CD14-positive monocyte (primary cell): ENCODE data around the gene PKP4. TPM values are rescaled to one million over a fixed set of nuclear protein-coding genes. Genes with fewer than 3 reads are reported as not detected.
A peak's percentile ranks its signal among the peaks of the same experiment; 100 is the strongest.

ENCODE experiments used
- DNase-seq, 3 donors: peaks; one replicate each; pipeline ENCODE4 v3.0.0-alpha.2; 2011 to 2022
- H2AFZ ChIP-seq: 2 replicates; pipeline ENCODE4 v1.6.0; 2012; ENCODE audit warnings: mild to moderate bottlenecking, low read depth, low read length, inconsistent platforms; ENCODE audit not compliant: insufficient read depth, poor library complexity, severe bottlenecking
- H3K27ac ChIP-seq, 2 donors: 1 replicate in 1 of 2; 2 replicates in 1 of 2; pipeline ENCODE4 v1.5.1; 2012 to 2013; ENCODE audit warnings: low read length in 2 of 2, control low read depth in 1 of 2, inconsistent platforms in 1 of 2, low read depth in 1 of 2, mild to moderate bottlenecking in 1 of 2
- H3K27me3 ChIP-seq, 2 donors: one replicate each; pipeline versions ENCODE4 v1.6.0 to v1.6.1; 2011 to 2013; ENCODE audit warnings: low read length in 2 of 2; ENCODE audit not compliant: control insufficient read depth in 2 of 2, insufficient read depth in 2 of 2
- H3K36me3 ChIP-seq, 2 donors: replicated peaks in 1 of 2; 1 replicate in 1 of 2; 2 replicates in 1 of 2; pipeline versions ENCODE4 v1.5.1 to v1.6.1; 2012 to 2013; ENCODE audit warnings: low read length in 2 of 2, control low read depth in 1 of 2, inconsistent platforms in 1 of 2, mild to moderate bottlenecking in 1 of 2; ENCODE audit not compliant: insufficient read depth in 2 of 2, control insufficient read depth in 1 of 2
- H3K4me1 ChIP-seq, 2 donors: 1 replicate in 1 of 2; 2 replicates in 1 of 2; pipeline versions ENCODE4 v1.5.1 to v1.6.1; 2012 to 2013; ENCODE audit warnings: low read length in 2 of 2, control low read depth in 1 of 2, inconsistent platforms in 1 of 2, mild to moderate bottlenecking in 1 of 2, moderate library complexity in 1 of 2; ENCODE audit not compliant: insufficient read depth in 2 of 2, control insufficient read depth in 1 of 2
- H3K4me2 ChIP-seq: replicated peaks from 2 replicates; pipeline ENCODE3; 2012; ENCODE audit warnings: low read length, moderate library complexity, mild to moderate bottlenecking; ENCODE audit not compliant: poor library complexity, severe bottlenecking; ENCODE audit errors: extremely low read depth
- H3K4me3 ChIP-seq, 3 experiments: fragments of 200-600 bp in 1 of 3; sonication (generic) in 1 of 3; replicated peaks in 1 of 3; 1 replicate in 2 of 3; 2 replicates in 1 of 3; pipeline ENCODE4 v1.5.1; 2011 to 2013; ENCODE audit warnings: low read length in 3 of 3, mild to moderate bottlenecking in 3 of 3, control low read depth in 2 of 3, low read depth in 2 of 3, inconsistent platforms in 1 of 3, moderate library complexity in 1 of 3
- H3K79me2 ChIP-seq: 2 replicates; pipeline ENCODE4 v1.6.0; 2012; ENCODE audit warnings: mild to moderate bottlenecking, control low read depth, inconsistent platforms, low read length, moderate library complexity; ENCODE audit not compliant: insufficient read depth
- H3K9ac ChIP-seq: 2 replicates; pipeline ENCODE4 v1.6.0; 2017; ENCODE audit warnings: low read length, mild to moderate bottlenecking; ENCODE audit not compliant: insufficient read depth, poor library complexity, severe bottlenecking
- H3K9me3 ChIP-seq, 2 donors: replicated peaks in 1 of 2; 1 replicate in 1 of 2; 2 replicates in 1 of 2; pipeline versions ENCODE4 v1.5.1 to v1.6.1; 2012 to 2013; ENCODE audit warnings: low read length in 2 of 2, control low read depth in 1 of 2; ENCODE audit not compliant: control insufficient read depth in 1 of 2, insufficient read depth in 1 of 2
- H4K20me1 ChIP-seq: 2 replicates; pipeline ENCODE4 v1.6.0; 2012; ENCODE audit warnings: mild to moderate bottlenecking, low read length, control low read depth, moderate library complexity; ENCODE audit not compliant: insufficient read depth
- H3K27ac Mint-ChIP-seq, 7 donors: one replicate each; pipeline ENCODE4 v1.8.0; 2020; ENCODE audit warnings: mild to moderate bottlenecking in 7 of 7, mixed read lengths in 7 of 7, moderate library complexity in 6 of 7, inconsistent platforms in 2 of 7
- H3K27me3 Mint-ChIP-seq, 3 donors: one replicate each; pipeline ENCODE4 v1.8.0; 2021 to 2022; ENCODE audit warnings: low read depth in 3 of 3, mild to moderate bottlenecking in 3 of 3, mixed read lengths in 3 of 3, moderate library complexity in 3 of 3, inconsistent platforms in 1 of 3
- H3K36me3 Mint-ChIP-seq, 2 donors: one replicate each; pipeline ENCODE4 v1.8.0; 2020; ENCODE audit warnings: mixed read lengths in 2 of 2, inconsistent platforms in 1 of 2, mild to moderate bottlenecking in 1 of 2
- H3K4me1 Mint-ChIP-seq: one replicate; pipeline ENCODE4 v1.8.0; 2020; ENCODE audit warnings: mild to moderate bottlenecking, mixed read lengths
- H3K4me3 Mint-ChIP-seq, 2 donors: one replicate each; pipeline ENCODE4 v1.8.0; 2020; ENCODE audit warnings: mild to moderate bottlenecking in 2 of 2, mixed read lengths in 2 of 2, moderate library complexity in 1 of 2
- H3K9me3 Mint-ChIP-seq, 7 donors: one replicate each; pipeline ENCODE4 v1.8.0; 2020 to 2022; ENCODE audit warnings: mixed read lengths in 7 of 7, mild to moderate bottlenecking in 6 of 7, moderate library complexity in 6 of 7, inconsistent platforms in 2 of 7
- CTCF ChIP-seq: fragments of 200-600 bp; IDR thresholded peaks from one replicate; pipeline ENCODE4 v1.8.0; 2022; ENCODE audit warnings: antibody characterized with exemption, mild to moderate bottlenecking
- WGBS: methylation state at CpG from one replicate; pipeline ENCODE4 v1.1.5; 2013; ENCODE audit warnings: missing lambda C conversion rate; ENCODE audit not compliant: insufficient coverage; 5-methylcytosine and 5-hydroxymethylcytosine counted together
- intact Hi-C, 2 donors: fragments of 100-400 bp; cut with micrococcal nuclease; formaldehyde crosslinking; loops; one replicate each; pipeline versions ENCODE4 v1.15.0 to v1.15.1; 2023
- polyA plus RNA-seq, 3 donors: library from polyadenylated mRNA; depleted of rRNA in 1 of 3; unstranded in 2 of 3; stranded (reverse) in 1 of 3; fragments of 300-500 nt in 2 of 3; fragments of >200 nt in 1 of 3; fragmentation: Illumina TruSeq in 2 of 3; gene quantifications; 1 replicate in 2 of 3; 2 replicates in 1 of 3; pipeline ENCODE4 v1.2.3, GENCODE V29; 2012 to 2021

The PKP4 gene
- polyA plus RNA-seq, 3 donors: 0.33 to 9.4 (median 0.73) TPM

- Mint-ChIP-seq H3K9me3 (no peaks in the 10 kb centered on the region), H3K27ac (peak overlapping the region in 1 of 7 donors; percentile 70), H3K4me3 (no peak overlapping the region), H3K36me3 (peaks cover 10 to 11% of the 10 kb centered on the region in 2 donors), H3K27me3 (no peaks in the 10 kb centered on the region), H3K4me1 (no peaks in the 10 kb centered on the region)
- H3K4me1 ChIP-seq: no peaks in the 10 kb centered on the region
- H3K36me3 ChIP-seq: peaks cover 0 to 3% of the 10 kb centered on the region in 2 donors
- intact Hi-C loops: no loop called here
- H3K27me3 ChIP-seq: no peaks in the 10 kb centered on the region
- no peak overlapping the region for H3K9ac ChIP-seq
- no peak overlapping the region for H2AFZ ChIP-seq
- no peaks in the 10 kb centered on the region for H4K20me1 ChIP-seq
- no CpG with 5 or more reads among the region's 1 CpG for WGBS
- H3K9me3 ChIP-seq: no peaks in the 10 kb centered on the region
- TF ChIP-seq CTCF: no peak
- no peaks in the 10 kb centered on the region for H3K79me2 ChIP-seq
- no peak overlapping the region for H3K27ac ChIP-seq
- no peak overlapping the region for H3K4me2 ChIP-seq
- DNase-seq: no peak
- no peak overlapping the region for H3K4me3 ChIP-seq
These were observed 74.1 kb downstream of the PKP4 start for GRCh38 chr2:158530829-158531228.

- Mint-ChIP-seq H3K27me3 (no peaks in the 10 kb centered on the region), H3K9me3 (no peaks in the 10 kb centered on the region), H3K4me3 (no peak overlapping the region), H3K36me3 (peaks cover 12 to 16% of the 10 kb centered on the region in 2 donors), H3K27ac (no peak overlapping the region), H3K4me1 (no peaks in the 10 kb centered on the region)
- H4K20me1 ChIP-seq: no peaks in the 10 kb centered on the region
- intact Hi-C loops: no loop called here
- no peaks in the 10 kb centered on the region for H3K79me2 ChIP-seq
- DNase-seq: no peak
- H3K4me1 ChIP-seq: no peaks in the 10 kb centered on the region
- H3K4me3 ChIP-seq: no peak overlapping the region
- TF ChIP-seq CTCF: no peak
- no peaks in the 10 kb centered on the region for H3K9me3 ChIP-seq
- WGBS: 80% methylated on average over 2 of the region's 5 CpGs
- peaks cover 0 to 13% of the 10 kb centered on the region in 2 donors for H3K36me3 ChIP-seq
- H3K27me3 ChIP-seq: no peaks in the 10 kb centered on the region
- no peak overlapping the region for H3K4me2 ChIP-seq
- H3K9ac ChIP-seq: no peak overlapping the region
- no peak overlapping the region for H3K27ac ChIP-seq
- no peak overlapping the region for H2AFZ ChIP-seq
These were observed 76.3 kb downstream of the PKP4 start for GRCh38 chr2:158533009-158533408.
